Measurements from ENCODE around the gene FGF14.

FGF14 gene

DNA sequence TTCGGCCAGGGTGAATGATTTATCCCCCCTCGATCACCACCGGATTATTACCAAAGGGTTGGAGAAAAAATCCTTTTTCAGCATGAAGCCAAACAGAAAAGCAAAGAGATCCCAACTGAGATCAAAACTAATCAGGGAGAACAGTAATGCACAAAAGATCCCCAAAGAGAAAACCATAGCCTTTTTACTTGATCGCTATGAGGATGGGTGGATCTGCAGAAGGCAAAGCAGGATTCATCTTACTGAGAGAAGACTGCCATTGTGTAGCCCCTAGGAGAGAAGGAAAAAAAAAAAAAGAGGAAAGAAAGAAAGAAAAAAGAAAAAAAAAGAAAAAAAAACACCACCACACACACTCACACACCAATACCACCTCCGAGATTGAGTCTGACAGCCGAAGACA is at the start of gene FGF14:
Gene FGF14, minus strand, starts transcription at position 283 of the 400 bp plus-strand sequence.
- no peaks in the 10 kb centered on the region for H3K27me3 ChIP-seq (ENCODE audit: low read length)
- no peaks in the 10 kb centered on the region for H3K9me3 ChIP-seq (ENCODE audit: insufficient read depth, low read length)
- H4K20me1 ChIP-seq (ENCODE audit: low read depth, low read length): no peaks in the 10 kb centered on the region
- no peak within 1 kb of the TSS for H3K4me3 ChIP-seq (ENCODE audit: insufficient read depth, low read length, poor library complexity, severe bottlenecking)
- H3K27ac ChIP-seq (ENCODE audit: low read depth, low read length): no peak within 1 kb of the TSS
- no peak within 1 kb of the TSS for H2AFZ ChIP-seq (ENCODE audit: low read depth, low read length, severe bottlenecking)
- H3K9ac ChIP-seq (ENCODE audit: low read length): no peak within 1 kb of the TSS
- no peaks in the 10 kb centered on the region for H3K9me2 ChIP-seq (replicated peaks; ENCODE audit: insufficient read depth, low read length)
- no peaks in the 10 kb centered on the region for H3K79me2 ChIP-seq (ENCODE audit: insufficient read depth, low read length)
- TF ChIP-seq, protein P1, sequence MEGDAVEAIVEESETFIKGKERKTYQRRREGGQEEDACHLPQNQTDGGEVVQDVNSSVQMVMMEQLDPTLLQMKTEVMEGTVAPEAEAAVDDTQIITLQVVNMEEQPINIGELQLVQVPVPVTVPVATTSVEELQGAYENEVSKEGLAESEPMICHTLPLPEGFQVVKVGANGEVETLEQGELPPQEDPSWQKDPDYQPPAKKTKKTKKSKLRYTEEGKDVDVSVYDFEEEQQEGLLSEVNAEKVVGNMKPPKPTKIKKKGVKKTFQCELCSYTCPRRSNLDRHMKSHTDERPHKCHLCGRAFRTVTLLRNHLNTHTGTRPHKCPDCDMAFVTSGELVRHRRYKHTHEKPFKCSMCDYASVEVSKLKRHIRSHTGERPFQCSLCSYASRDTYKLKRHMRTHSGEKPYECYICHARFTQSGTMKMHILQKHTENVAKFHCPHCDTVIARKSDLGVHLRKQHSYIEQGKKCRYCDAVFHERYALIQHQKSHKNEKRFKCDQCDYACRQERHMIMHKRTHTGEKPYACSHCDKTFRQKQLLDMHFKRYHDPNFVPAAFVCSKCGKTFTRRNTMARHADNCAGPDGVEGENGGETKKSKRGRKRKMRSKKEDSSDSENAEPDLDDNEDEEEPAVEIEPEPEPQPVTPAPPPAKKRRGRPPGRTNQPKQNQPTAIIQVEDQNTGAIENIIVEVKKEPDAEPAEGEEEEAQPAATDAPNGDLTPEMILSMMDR (IDR thresholded peaks at IDR 0.05; ENCODE audit: insufficient read depth, low read length, poor library complexity, severe bottlenecking): no peak
- TF ChIP-seq EZH2phosphoT487 (conservative IDR thresholded peaks at IDR 0.05; ENCODE audit: low read length): no peak
- no peak within 1 kb of the TSS for H3K4me2 ChIP-seq (ENCODE audit: low read depth, low read length, poor library complexity, severe bottlenecking)
- H3K36me3 ChIP-seq (ENCODE audit: low read length): no peaks in the 10 kb centered on the region
- no peaks in the 10 kb centered on the region for H3F3A ChIP-seq (ENCODE audit: insufficient read depth)

DNA sequence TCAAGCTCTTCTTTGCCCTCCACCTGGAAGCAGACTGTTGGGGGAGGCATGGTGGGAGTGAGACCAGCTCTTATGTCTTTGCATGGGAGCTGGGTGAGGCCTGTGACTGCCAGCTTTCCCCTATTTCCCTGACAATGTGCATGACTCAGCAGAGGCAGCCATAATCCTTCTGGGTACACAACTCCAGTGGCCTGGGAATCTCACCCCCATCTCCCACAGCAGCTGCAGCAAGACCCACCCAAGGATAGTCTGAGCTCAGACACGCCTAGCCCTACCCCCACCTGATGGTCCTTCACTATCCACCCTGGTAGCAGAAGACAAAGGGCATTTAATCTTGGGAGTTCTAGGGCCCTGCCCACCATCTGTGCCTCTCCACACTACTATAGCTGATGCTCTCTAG is 41.4 kb upstream of the FGF14 start:
- H4K20me1 ChIP-seq (ENCODE audit: low read depth, low read length): no peaks in the 10 kb centered on the region
- no peak for TF ChIP-seq EZH2phosphoT487 (conservative IDR thresholded peaks at IDR 0.05; ENCODE audit: low read length)
- TF ChIP-seq, protein P1 (IDR thresholded peaks at IDR 0.05; ENCODE audit: insufficient read depth, low read length, poor library complexity, severe bottlenecking): no peak
- H3K79me2 ChIP-seq (ENCODE audit: insufficient read depth, low read length): no peaks in the 10 kb centered on the region
- no peak overlapping the region for H2AFZ ChIP-seq (ENCODE audit: low read depth, low read length, severe bottlenecking)
- H3K27me3 ChIP-seq (ENCODE audit: low read length): no peaks in the 10 kb centered on the region
- H3K36me3 ChIP-seq (ENCODE audit: low read length): no peaks in the 10 kb centered on the region
- H3K4me3 ChIP-seq (ENCODE audit: insufficient read depth, low read length, poor library complexity, severe bottlenecking): no peak overlapping the region
- H3K9ac ChIP-seq (ENCODE audit: low read length): no peak overlapping the region
- no peaks in the 10 kb centered on the region for H3F3A ChIP-seq (ENCODE audit: insufficient read depth)
- H3K9me3 ChIP-seq (ENCODE audit: insufficient read depth, low read length): no peaks in the 10 kb centered on the region
- H3K27ac ChIP-seq (ENCODE audit: low read depth, low read length): no peak overlapping the region
- H3K4me2 ChIP-seq (ENCODE audit: low read depth, low read length, poor library complexity, severe bottlenecking): no peak overlapping the region
- no peaks in the 10 kb centered on the region for H3K9me2 ChIP-seq (replicated peaks; ENCODE audit: insufficient read depth, low read length)

DNA sequence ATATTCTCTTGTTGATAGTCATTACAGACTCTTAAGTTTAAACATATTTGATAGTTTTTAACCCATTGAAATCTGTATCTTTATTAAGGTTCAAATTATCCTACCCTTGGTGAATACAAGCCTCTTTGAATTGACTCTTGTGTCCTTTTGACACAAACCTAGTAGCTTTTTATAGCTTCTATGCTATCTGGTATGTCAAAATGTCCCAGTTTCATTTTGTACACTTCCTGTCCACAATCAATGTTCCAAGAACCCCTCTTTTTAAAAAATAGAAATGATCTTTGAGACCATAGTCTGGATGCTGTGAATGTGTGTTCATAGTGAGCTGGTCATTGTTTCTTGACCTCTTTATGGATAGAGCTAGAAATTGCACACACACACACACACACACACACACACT is 39.2 kb upstream of the FGF14 start:
- H4K20me1 ChIP-seq (ENCODE audit: low read depth, low read length): no peaks in the 10 kb centered on the region
- H3K4me2 ChIP-seq (ENCODE audit: low read depth, low read length, poor library complexity, severe bottlenecking): no peak overlapping the region
- no peaks in the 10 kb centered on the region for H3F3A ChIP-seq (ENCODE audit: insufficient read depth)
- H3K27me3 ChIP-seq (ENCODE audit: low read length): no peaks in the 10 kb centered on the region
- no peak for TF ChIP-seq EZH2phosphoT487 (conservative IDR thresholded peaks at IDR 0.05; ENCODE audit: low read length)
- TF ChIP-seq, protein P1 (IDR thresholded peaks at IDR 0.05; ENCODE audit: insufficient read depth, low read length, poor library complexity, severe bottlenecking): no peak
- no peaks in the 10 kb centered on the region for H3K9me3 ChIP-seq (ENCODE audit: insufficient read depth, low read length)
- H3K9ac ChIP-seq (ENCODE audit: low read length): no peak overlapping the region
- no peak overlapping the region for H3K27ac ChIP-seq (ENCODE audit: low read depth, low read length)
- H2AFZ ChIP-seq (ENCODE audit: low read depth, low read length, severe bottlenecking): no peak overlapping the region
- no peaks in the 10 kb centered on the region for H3K79me2 ChIP-seq (ENCODE audit: insufficient read depth, low read length)
- H3K4me3 ChIP-seq (ENCODE audit: insufficient read depth, low read length, poor library complexity, severe bottlenecking): no peak overlapping the region
- H3K36me3 ChIP-seq (ENCODE audit: low read length): no peaks in the 10 kb centered on the region
- H3K9me2 ChIP-seq (replicated peaks; ENCODE audit: insufficient read depth, low read length): no peaks in the 10 kb centered on the region
